HL-60/S4 treated with retinoic acid at 250 ng/mL for 4 days and 3 days (cell line): ENCODE measurements around the gene TSFM.

Source experiments
- in situ Hi-C: fragments of 300-500 bp; cut with MboI; formaldehyde crosslinking; loops from 2 replicates; pipeline ENCODE4 v1.7.0; 2022; ENCODE audit warnings: low sequenced_read_pairs

The TSFM gene

DNA sequence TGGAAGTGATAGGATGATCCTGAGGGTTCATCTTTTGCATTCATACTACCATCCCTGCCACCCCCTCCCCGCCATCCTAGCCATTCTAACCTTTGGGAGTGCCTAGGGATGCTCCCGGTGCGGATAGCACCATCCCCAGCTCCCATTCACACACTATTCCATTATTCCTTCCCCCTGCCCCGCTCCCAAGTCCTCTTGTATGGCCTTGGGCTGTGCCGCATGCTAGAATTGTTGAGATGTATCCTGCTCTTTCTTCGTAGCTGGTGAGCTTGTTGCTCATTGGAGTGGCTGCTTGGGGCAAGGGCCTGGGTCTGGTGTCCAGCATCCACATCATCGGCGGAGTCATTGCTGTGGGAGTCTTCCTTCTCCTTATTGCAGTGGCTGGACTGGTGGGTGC is 37.1 kb upstream of the TSFM start:
- in situ Hi-C loops = no loop called here

GRCh38 chr12:57746025-57746424 is 36.6 kb upstream of the TSFM start:
- in situ Hi-C loops = no loop called here

DNA sequence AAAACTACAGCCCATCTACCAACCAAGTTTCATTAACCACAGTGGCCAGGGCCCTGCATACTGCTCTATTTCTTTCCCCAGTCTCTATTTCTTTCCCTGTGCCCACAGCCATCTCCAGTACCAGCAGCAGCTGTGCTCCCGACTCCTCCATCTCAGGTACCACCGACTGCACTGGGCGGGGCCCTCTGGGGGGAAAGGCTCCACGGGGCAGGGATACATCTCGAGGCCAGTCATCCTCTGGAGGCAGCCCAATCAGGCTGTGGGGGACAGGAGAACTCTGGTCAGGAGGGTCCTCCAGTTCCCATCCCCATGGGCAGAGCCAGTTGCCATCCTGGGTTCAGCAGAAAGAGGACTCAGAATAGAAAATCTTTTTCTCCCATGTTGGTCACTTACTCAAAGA is 33.5 kb upstream of the TSFM start:
- in situ Hi-C loops = no loop called here

DNA sequence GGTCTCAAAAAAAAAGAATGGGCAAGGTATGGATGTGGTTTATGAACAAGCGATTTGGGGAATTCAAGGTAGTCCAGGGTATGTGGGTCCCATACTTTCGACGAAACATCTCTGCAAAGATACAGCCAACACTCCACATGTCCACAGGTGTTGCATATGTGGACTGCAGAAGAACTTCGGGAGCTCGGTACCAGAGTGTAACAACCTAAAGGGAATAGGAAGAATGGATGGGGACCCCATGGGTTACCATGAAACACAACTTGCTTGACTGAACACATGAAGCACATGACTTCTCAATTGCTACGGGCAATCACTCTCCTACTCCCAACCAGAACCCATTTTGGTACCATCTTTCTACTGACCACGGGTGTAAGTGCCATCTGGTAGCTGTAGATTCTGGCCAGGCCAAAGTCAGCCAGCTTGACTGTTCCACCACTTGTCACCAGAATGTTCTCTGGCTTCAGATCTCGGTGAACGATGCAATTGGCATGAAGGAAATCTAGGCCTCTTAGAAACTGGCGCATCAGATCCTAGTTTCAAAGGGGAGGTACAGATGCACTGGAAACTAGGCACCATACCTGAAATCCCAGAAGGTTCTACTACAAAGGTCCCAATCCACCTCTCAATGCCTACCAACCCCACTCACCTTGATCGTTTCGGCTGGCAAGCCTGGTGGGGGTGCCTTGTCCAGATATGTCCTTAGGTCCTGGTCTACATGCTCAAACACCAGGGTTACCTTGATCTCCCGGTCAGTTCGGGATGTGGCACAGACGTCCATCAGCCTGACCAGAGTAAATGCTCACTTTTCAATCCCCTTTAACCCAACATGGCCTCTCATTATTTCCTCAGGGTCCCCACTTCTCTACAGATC is 31.8 kb upstream of the TSFM start:
- in situ Hi-C loops = no loop called here

DNA sequence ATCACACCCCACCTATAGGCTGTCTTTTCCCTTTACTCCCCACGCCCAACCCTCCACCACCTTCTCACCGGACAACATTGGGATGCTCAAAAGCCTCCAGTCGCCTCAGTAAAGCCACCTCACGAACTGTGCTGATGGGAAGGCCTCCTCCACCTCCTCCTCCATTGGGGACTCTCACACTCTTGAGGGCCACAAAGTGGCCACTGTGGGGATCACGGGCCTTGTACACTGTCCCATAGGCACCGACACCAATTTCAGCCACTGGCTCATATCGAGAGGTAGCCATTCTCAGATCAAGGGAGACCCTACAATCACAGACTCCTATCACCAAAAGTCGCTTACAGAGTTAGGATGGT is 31.2 kb upstream of the TSFM start:
- in situ Hi-C loops = no loop called here

DNA sequence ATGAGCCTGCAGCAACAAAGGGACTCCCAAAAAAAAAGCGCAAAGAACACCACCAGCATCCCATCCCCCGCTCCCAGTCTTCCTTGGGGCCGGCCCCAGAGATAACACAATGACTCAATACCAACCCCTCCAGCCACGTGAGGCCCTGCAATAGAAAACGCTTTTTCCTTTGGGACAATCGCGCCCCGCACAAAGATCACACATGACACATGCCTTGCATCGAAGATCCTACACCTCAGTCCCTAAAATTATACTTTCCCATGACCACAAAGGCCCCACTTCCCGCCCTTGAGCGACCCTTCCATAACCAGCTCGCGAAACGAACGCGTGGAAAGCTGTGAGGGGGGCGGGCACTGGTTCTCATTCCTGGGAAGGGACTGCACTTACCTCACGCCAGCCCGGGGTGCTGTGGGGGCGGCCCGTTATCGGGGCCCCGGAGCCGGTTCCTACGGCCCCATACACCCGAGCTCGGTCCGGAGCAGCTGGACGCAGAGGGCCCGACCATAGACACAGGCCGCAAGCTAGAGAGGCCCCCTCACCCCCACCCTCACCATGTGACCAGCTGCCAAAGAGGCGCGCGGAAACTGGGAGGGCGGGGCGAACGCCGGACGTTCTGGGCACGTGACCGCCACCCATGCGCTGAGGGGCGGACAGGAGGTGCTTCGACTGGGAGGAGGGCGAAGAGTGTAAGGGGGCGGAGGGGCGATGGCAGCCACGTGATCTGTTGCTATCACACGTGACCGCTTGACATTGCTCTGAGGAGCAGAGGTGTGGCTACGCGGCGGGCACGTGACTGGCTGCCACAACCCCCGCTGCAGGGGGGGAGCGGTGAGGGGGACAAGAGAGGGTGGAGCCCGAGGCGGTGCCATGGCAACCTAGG is 30.6 kb upstream of the TSFM start, which contains the start of gene CDK4:
Gene CDK4, minus strand, starts transcription at position 523 of the 880 bp plus-strand sequence. CDS start 593 bp downstream, outside the sequence.
- in situ Hi-C loops = no loop called here

- in situ Hi-C loops = no loop called here
These were observed 30.0 kb upstream of the TSFM start for GRCh38 chr12:57752668-57753000.

DNA sequence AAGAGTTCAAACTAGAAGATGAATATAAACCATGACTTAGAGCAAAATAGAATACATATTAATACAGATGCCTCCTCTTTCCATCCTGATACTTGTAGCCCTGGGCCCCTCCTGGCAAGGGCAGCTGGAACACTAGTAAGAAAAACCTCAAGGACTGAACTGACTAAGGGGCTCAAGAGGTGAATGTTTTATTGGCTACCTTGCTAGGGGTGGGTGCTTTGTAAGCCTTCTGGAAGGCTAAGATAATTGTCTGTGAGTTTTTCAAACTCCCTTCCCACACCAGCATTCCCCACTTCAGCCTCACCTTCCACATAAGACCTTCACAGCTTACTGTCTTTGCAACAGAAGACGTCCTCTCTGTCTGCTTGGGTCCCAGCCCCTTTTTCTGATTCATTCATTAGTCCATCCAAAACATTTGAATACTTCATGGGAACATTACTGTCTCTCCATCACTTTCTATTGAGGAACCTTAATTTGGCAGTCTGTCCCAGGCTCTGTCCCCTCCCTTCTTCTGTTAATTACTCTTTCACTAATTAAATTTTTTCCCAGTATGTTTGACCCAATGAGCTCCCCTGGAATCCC is 28.7 kb upstream of the TSFM start:
- in situ Hi-C loops = no loop called here

- in situ Hi-C loops = no loop called here
These were observed 28.0 kb upstream of the TSFM start, which contains the start of gene MARCHF9 for GRCh38 chr12:57754411-57755193. MARCHF9 (plus strand) TSS chr12:57755103; CDS start chr12:57755529, 426 bp downstream.

DNA sequence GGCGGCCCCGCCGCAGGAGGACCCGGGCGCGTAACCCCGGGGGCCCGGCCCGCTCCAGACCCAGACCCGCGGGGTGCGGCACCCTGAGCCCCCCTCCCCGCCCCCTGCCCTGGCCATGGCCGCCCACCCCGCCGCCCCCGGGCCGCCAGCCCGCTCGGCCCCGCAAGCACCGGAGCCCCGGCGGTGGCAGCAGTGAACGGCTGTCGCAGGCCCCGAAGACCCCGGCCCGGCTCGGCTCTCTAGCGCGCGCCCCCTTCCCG is 27.5 kb upstream of the TSFM start:
- in situ Hi-C loops = no loop called here

- in situ Hi-C loops = no loop called here
These were observed 26.9 kb upstream of the TSFM start for GRCh38 chr12:57755454-57756372.

DNA sequence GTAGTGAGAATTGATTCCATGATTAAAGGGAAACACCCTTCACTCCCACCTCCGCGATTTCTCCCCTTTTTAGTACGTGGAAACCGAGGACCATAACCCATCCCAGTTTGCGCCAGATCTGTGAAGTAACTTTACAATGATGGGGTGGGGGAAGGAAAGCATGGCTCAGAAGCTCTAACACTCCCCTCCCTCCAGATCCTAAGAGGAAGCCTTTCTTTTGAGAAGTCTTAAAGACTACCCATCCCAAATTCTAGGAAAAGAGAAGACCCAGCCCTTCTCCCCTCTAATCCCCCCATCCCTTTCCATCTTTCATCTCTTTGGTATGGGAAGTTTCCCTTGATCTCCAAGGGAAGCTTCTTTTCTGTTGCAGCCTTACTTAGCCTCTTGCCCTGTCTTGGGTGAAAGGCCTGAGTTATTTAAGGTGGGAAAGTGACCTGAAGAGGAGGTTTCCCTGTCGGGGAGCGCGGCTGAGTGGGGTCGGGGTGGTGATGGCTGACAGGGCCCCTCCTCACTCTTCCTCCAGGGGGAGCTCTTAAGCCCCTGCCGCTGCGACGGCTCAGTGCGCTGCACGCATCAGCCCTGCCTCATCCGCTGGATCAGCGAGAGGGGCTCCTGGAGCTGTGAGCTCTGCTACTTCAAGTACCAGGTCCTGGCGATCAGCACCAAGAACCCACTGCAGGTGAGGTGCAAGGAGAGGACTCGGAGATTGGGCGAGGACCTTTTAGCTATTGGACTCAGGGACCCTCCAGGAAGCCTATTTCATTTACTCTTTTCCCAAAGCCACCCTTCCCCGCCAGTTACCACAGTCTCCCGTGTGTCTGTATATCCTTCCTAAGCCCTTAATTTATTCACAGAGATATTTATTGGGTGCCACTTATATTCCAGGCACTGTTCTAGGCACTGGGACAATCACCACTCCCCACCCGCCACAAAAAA is 25.9 kb upstream of the TSFM start:
- in situ Hi-C loops = no loop called here

DNA sequence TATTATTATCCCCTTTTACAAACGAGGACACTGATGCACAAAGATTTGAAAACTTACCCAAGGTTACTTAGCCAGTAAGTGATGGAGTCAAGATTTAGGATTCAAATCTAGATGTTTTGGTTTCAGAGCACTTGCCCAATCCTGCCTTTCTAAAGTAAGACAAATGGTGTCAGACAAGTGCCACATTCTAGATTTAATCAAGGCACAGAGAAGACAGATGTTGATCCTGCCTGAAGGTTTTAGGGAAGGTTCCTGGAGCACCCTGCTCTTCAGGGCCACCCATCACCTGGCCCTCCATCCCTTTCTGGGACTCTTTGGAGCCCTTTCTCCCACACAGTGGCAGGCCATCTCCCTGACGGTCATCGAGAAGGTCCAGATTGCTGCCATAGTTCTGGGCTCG is 24.8 kb upstream of the TSFM start:
- in situ Hi-C loops = no loop called here

- in situ Hi-C loops = no loop called here
These were observed 23.8 kb upstream of the TSFM start for GRCh38 chr12:57758552-57759359.

- in situ Hi-C loops = no loop called here
These were observed 23.1 kb upstream of the TSFM start for GRCh38 chr12:57759360-57759980.

DNA sequence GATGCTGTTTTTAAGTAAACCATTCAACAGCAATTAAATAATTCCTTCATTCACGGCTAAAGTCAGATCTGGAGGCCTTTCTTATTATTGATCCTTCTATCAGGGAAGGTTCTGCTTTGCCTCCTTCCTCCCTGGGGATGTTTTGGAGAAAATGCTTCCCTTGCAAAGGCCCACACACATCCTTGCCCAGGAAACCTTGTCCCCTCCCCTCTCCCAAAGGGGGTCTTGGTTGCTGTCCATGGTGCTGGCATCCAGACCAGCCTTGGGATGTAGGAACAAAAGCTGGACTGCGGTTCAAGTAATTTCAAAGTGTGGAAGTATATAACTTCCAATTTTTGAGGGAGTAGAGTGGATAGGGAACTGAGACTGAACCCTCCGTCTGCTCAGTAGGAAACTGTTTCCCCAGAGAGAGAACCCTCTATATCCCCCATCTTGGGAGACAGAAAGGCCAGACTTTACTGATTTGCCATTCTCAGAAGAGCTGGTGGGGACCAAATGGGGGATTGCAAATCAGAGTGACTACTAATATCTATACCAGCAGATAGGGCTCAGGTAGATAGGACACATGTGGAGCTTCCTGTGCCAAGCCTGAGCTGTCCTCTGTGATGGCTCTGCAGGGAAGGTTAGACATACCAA is 22.1 kb upstream of the TSFM start:
- in situ Hi-C loops = no loop called here

GRCh38 chr12:57761391-57761998 is 21.1 kb upstream of the TSFM start:
- in situ Hi-C loops = no loop called here
